ENCODE data around the gene NT5M.

GRCh38 chr17:17394494-17394893 is 91.3 kb downstream of the NT5M start:
- TF ChIP-seq CTCF (IDR thresholded peaks at IDR 0.05) (no peak), POLR2A (IDR thresholded peaks at IDR 0.05) (no peak), POLR2AphosphoS5 (IDR thresholded peaks at IDR 0.05) (no peak)

Data from breast epithelium (tissue), 3 donors.